Uterus (tissue), 4 donors: Measurements from ENCODE around the gene RCAN1. TPM values are rescaled to one million over a fixed set of nuclear protein-coding genes. Genes with fewer than 3 reads are reported as not detected.
A peak's percentile ranks its signal among the peaks of the same experiment; 100 is the strongest.

Source experiments
- DNase-seq, 2 donors: peaks; one replicate each; pipeline ENCODE4 v3.0.0-alpha.2; 2019 to 2020
- H3K27ac ChIP-seq, 2 donors: fragments of 200-600 bp; sonication (generic); 1 replicate in 1 of 2; 2 replicates in 1 of 2; pipeline ENCODE4 v1.5.1; 2016 to 2018
- H3K27me3 ChIP-seq, 2 donors: fragments of 200-600 bp; sonication (generic); one replicate each; pipeline ENCODE4 v1.5.1; 2018 to 2019; ENCODE audit warnings: control low read depth in 1 of 2
- H3K36me3 ChIP-seq, 2 donors: fragments of 200-600 bp; sonication (generic); one replicate each; pipeline ENCODE4 v1.5.1; 2019; ENCODE audit warnings: control low read depth in 1 of 2
- H3K4me1 ChIP-seq, 2 donors: fragments of 200-600 bp; sonication (generic); one replicate each; pipeline ENCODE4 v1.5.1; 2018 to 2019; ENCODE audit warnings: control low read depth in 1 of 2
- H3K4me3 ChIP-seq, 2 donors: fragments of 200-600 bp; sonication (generic); 1 replicate in 1 of 2; 2 replicates in 1 of 2; pipeline ENCODE4 v1.5.1; 2018 to 2019; ENCODE audit warnings: mild to moderate bottlenecking in 1 of 2
- H3K9me3 ChIP-seq, 2 donors: fragments of 200-600 bp; sonication (generic); one replicate each; pipeline ENCODE4 v1.5.1; 2019; ENCODE audit warnings: control low read depth in 1 of 2
- CTCF ChIP-seq, 4 experiments: fragments of 200-600 bp in 2 of 4; fragments of 450-650 bp in 2 of 4; sonication (generic) in 2 of 4; IDR thresholded peaks; one replicate each; pipeline ENCODE4 v1.5.1; 2016 to 2019; ENCODE audit warnings: antibody characterized with exemption in 4 of 4, mild to moderate bottlenecking in 2 of 4, moderate library complexity in 1 of 4
- POLR2A ChIP-seq, 2 donors: fragments of 450-650 bp; IDR thresholded peaks; one replicate each; pipeline ENCODE4 v1.6.1; 2016; ENCODE audit warnings: antibody characterized with exemption in 2 of 2, mild to moderate bottlenecking in 1 of 2, moderate library complexity in 1 of 2
- intact Hi-C: fragments of 100-400 bp; cut with DNase I; formaldehyde crosslinking; loops from one replicate; pipeline ENCODE4 v1.15.1; 2023; ENCODE audit warnings: low total_unique reads
- total RNA-seq, 4 donors: library from RNA; depleted of rRNA in 3 of 4; stranded (reverse); fragments of >200 nt in 3 of 4; gene quantifications; one replicate each; pipeline versions ENCODE4 v1.1.0 to v1.2.4, GENCODE V29; 2014 to 2023
- donor health status: DM: yes; HTN: yes; CAD: no.

RCAN1 gene
- total RNA-seq, 4 donors from 2014 or later = 12.4 to 22.5 (median 16.5) TPM

DNA sequence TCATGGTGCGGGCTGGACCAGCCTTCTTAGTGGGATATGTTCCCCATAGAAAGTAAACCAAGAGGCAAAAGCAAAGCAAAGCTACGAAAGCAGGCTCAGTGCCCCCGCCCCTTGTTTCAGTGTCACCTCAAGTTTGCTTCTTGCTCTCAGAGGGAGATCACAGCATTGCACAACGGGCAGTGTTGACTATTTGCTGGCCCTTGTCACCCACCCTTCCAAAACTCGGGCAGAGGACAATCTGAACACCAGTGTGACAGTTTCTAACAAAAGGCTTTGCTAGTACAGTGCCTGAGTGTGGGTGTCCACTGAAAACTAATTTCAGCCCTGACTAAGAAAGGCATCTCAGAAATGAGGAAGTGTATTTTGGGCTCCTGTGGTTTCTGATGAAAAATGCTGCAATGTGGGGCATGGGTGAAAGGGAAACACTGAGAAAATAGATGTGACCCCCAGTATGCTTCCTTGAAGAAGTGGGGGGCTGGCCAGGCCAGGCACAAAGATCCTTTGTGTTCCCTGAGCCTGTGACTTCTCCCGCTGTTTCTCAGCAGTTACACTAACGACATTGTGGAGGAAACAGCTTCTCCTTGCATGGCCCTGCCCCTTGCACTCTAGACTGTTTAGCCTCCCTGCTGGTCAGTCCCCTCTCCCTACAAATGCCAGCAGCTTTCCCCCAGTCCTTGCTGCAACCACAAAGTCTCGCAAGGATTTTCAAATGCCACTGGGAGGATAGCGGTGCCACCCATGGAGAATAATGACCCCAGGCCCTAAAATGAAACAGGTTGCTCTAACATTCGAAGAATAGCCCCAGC is 69.6 kb downstream of the RCAN1 start:
- Histone ChIP-seq H3K4me1 (peaks cover 0 to 4% of the 10 kb centered on the region in 2 donors), H3K36me3 (no peaks in the 10 kb centered on the region), H3K27me3 (no peaks in the 10 kb centered on the region), H3K4me3 (no peak overlapping the region), H3K27ac (peak overlapping the region in 1 of 2 donors; percentile 3), H3K9me3 (no peaks in the 10 kb centered on the region)
- intact Hi-C loops = no loop called here
- DNase-seq = no peak
- TF ChIP-seq CTCF (IDR thresholded peaks at IDR 0.05) (no peak), POLR2A (IDR thresholded peaks at IDR 0.05) (no peak)

DNA sequence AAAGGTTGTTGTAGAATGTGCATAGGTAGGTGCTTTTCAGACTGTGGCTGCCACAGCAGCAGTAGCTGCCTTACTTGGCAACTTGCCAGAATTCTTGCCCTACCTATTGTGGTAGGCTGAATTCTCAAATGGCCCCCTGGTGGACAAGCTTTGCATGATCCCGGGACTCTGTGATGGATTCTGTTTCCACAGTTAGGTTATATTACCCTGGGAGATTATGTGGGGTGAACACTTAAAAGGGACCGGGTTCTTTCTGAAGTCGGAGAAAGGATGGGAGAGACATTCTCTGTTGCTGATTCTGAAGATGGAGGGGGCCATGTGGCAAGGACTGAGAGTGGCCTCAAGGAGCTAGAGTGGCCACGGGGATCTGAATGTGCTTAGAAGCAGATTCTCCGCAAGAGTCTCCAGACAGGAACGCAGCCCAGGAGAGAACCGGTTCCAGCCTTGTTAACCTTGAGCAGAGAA is 70.8 kb downstream of the RCAN1 start:
- H3K27ac ChIP-seq = no peak overlapping the region
- peaks cover 0 to 4% of the 10 kb centered on the region in 2 donors for H3K4me1 ChIP-seq
- H3K36me3 ChIP-seq = no peaks in the 10 kb centered on the region
- peak; percentile 30 to 60 for DNase-seq
- no peak overlapping the region for H3K4me3 ChIP-seq
- intact Hi-C loops = no loop called here
- H3K9me3 ChIP-seq = no peaks in the 10 kb centered on the region
- TF ChIP-seq POLR2A (IDR thresholded peaks at IDR 0.05) = no peak
- TF ChIP-seq CTCF (IDR thresholded peaks at IDR 0.05) = peak in 3 of 4 experiments; percentile 30 to 45 (median 39)
- no peaks in the 10 kb centered on the region for H3K27me3 ChIP-seq

GRCh38 chr21:34543017-34543416 is 71.9 kb downstream of the RCAN1 start:
- no peaks in the 10 kb centered on the region for H3K27me3 ChIP-seq
- H3K4me3 ChIP-seq = no peak overlapping the region
- no peak overlapping the region for H3K27ac ChIP-seq
- no peaks in the 10 kb centered on the region for H3K36me3 ChIP-seq
- peaks cover 0 to 4% of the 10 kb centered on the region in 2 donors for H3K4me1 ChIP-seq
- no peak for DNase-seq
- no peaks in the 10 kb centered on the region for H3K9me3 ChIP-seq
- no peak for TF ChIP-seq POLR2A (IDR thresholded peaks at IDR 0.05)
- TF ChIP-seq CTCF (IDR thresholded peaks at IDR 0.05) = no peak
- intact Hi-C loops = no loop called here

- no peak for DNase-seq
Observed at GRCh38 chr21:34540206-34540605, 74.7 kb downstream of the RCAN1 start.

More at GRCh38 chr21:34540206-34540605, 74.7 kb downstream of the RCAN1 start:
- peaks cover 0 to 3% of the 10 kb centered on the region in 2 donors for H3K4me1 ChIP-seq
- intact Hi-C loops = no loop called here
- no peaks in the 10 kb centered on the region for H3K9me3 ChIP-seq
- H3K27ac ChIP-seq = no peak overlapping the region
- H3K27me3 ChIP-seq = no peaks in the 10 kb centered on the region
- no peak overlapping the region for H3K4me3 ChIP-seq
- no peaks in the 10 kb centered on the region for H3K36me3 ChIP-seq
- TF ChIP-seq CTCF (IDR thresholded peaks at IDR 0.05) = no peak
- no peak for TF ChIP-seq POLR2A (IDR thresholded peaks at IDR 0.05)
